Measurements from ENCODE around the gene GJB5. TPM values are rescaled to one million over a fixed set of nuclear protein-coding genes. Genes with fewer than 3 reads are reported as not detected.

GJB5 gene
- total and polyA plus RNA-seq, 8 donors: 0.37 to 23.9 TPM; not detected in 6

DNA sequence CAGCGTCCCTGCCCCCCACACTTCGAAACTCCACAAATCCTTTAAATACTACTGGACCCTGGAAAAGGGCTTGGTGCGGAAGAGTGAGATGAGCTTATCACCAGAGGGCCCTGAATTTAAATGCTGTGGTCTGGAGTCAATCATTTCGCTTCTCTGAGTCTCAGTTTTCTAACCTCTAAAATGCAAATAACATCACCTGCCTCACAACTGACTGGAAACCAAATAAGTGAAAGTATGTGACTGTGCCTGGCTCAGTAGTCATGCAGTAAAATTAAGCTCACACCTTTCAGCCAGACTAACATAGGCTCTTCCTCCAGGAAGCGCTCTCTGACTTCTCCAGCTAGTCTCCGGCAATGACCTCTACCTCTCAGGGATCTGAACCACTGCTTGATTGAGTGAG lies 42.1 kb downstream of the GJB5 start:
- WGBS, 5 donors: 83 to 89% (median 86%) methylated on average over 6 of the region's 6 CpGs
- TF ChIP-seq EP300 (IDR thresholded peaks at IDR 0.05) (no peak), POLR2A (IDR thresholded peaks at IDR 0.05) (no peak), POLR2AphosphoS5 (IDR thresholded peaks at IDR 0.05) (no peak)
- TF ChIP-seq, protein P1, sequence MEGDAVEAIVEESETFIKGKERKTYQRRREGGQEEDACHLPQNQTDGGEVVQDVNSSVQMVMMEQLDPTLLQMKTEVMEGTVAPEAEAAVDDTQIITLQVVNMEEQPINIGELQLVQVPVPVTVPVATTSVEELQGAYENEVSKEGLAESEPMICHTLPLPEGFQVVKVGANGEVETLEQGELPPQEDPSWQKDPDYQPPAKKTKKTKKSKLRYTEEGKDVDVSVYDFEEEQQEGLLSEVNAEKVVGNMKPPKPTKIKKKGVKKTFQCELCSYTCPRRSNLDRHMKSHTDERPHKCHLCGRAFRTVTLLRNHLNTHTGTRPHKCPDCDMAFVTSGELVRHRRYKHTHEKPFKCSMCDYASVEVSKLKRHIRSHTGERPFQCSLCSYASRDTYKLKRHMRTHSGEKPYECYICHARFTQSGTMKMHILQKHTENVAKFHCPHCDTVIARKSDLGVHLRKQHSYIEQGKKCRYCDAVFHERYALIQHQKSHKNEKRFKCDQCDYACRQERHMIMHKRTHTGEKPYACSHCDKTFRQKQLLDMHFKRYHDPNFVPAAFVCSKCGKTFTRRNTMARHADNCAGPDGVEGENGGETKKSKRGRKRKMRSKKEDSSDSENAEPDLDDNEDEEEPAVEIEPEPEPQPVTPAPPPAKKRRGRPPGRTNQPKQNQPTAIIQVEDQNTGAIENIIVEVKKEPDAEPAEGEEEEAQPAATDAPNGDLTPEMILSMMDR (IDR thresholded peaks at IDR 0.05): no peak
- peaks cover 6 to 32% (median 14%) of the 10 kb centered on the region in 3 donors for H3K27me3 ChIP-seq
- intact Hi-C loops (cut with DNase I; ENCODE audit: low total_unique reads): no loop called here
- H3K4me3 ChIP-seq: peak overlapping the region in 3 of 4 donors; percentile 6 to 16 (median 14)
- H3K4me1 ChIP-seq: peaks cover 9 to 16% (median 10%) of the 10 kb centered on the region in 4 donors
- no peak overlapping the region for H3K27ac ChIP-seq
- no peak for DNase-seq
- H3K9me3 ChIP-seq: no peaks in the 10 kb centered on the region
- H3K36me3 ChIP-seq: peaks cover 0 to 28% (median 5%) of the 10 kb centered on the region in 4 donors

GRCh38 chr1:34800214-34800613 lies 45.4 kb downstream of the GJB5 start:
- intact Hi-C loops (cut with DNase I; ENCODE audit: low total_unique reads): no loop called here
- no peak for DNase-seq
- Histone ChIP-seq H3K27ac (no peak overlapping the region), H3K9me3 (peaks cover 0 to 7% (median 0%) of the 10 kb centered on the region in 4 donors), H3K4me3 (no peak overlapping the region), H3K27me3 (peaks cover 0 to 3% (median 0%) of the 10 kb centered on the region in 3 donors), H3K4me1 (no peaks in the 10 kb centered on the region), H3K36me3 (peaks cover 0 to 13% (median 0%) of the 10 kb centered on the region in 4 donors)
- 62 to 97% (median 81%) methylated on average over 6 of the region's 6 CpGs for WGBS, 5 donors
- TF ChIP-seq POLR2AphosphoS5 (IDR thresholded peaks at IDR 0.05) (no peak), POLR2A (IDR thresholded peaks at IDR 0.05) (no peak), EP300 (IDR thresholded peaks at IDR 0.05) (no peak)
- TF ChIP-seq, protein P1 (IDR thresholded peaks at IDR 0.05): no peak

DNA sequence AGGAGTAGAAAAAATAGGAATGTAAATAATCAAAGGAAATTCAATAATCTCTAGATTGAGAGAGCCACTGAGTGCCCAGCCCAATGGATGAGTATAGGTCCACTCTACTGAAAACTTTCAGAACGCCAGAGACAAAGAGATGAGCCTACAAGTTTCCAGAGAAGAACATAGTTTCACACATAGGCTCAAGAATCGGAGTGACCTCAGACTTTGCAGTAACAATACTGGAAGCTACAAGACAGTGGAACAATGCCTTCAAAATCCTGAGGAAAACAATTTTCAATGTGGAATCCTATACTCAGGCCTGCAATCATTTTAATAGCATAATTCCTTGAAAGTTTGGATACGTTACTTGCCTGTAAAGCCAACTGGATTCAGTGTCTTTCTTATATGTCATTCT lies 48.9 kb downstream of the GJB5 start:
- intact Hi-C loops (cut with DNase I; ENCODE audit: low total_unique reads): no loop called here
- 94 to 99% (median 95%) methylated on average over 3 of the region's 3 CpGs for WGBS, 5 donors
- H3K36me3 ChIP-seq: no peaks in the 10 kb centered on the region
- H3K27ac ChIP-seq: no peak overlapping the region
- DNase-seq: no peak
- no peaks in the 10 kb centered on the region for H3K4me1 ChIP-seq
- peaks cover 0 to 7% (median 0%) of the 10 kb centered on the region in 4 donors for H3K9me3 ChIP-seq
- no peaks in the 10 kb centered on the region for H3K27me3 ChIP-seq
- no peak overlapping the region for H3K4me3 ChIP-seq
- TF ChIP-seq, protein P1 (IDR thresholded peaks at IDR 0.05): no peak
- TF ChIP-seq POLR2AphosphoS5 (IDR thresholded peaks at IDR 0.05) (no peak), EP300 (IDR thresholded peaks at IDR 0.05) (no peak), POLR2A (IDR thresholded peaks at IDR 0.05) (no peak)

GRCh38 chr1:34806396-34806795 lies 51.5 kb downstream of the GJB5 start:
- WGBS, 5 donors: 58 to 76% (median 73%) methylated on average over 3 of the region's 3 CpGs
- TF ChIP-seq POLR2A (IDR thresholded peaks at IDR 0.05) (no peak), EP300 (IDR thresholded peaks at IDR 0.05) (no peak), POLR2AphosphoS5 (IDR thresholded peaks at IDR 0.05) (no peak)
- TF ChIP-seq, protein P1 (IDR thresholded peaks at IDR 0.05): no peak
- intact Hi-C loops (cut with DNase I; ENCODE audit: low total_unique reads): no loop called here

More at GRCh38 chr1:34806396-34806795, 51.5 kb downstream of the GJB5 start:
- H3K4me1 ChIP-seq: no peaks in the 10 kb centered on the region
- H3K27me3 ChIP-seq: no peaks in the 10 kb centered on the region
- no peak for DNase-seq
- H3K4me3 ChIP-seq: no peak overlapping the region
- no peaks in the 10 kb centered on the region for H3K36me3 ChIP-seq
- peaks cover 0 to 7% (median 0%) of the 10 kb centered on the region in 4 donors for H3K9me3 ChIP-seq
- H3K27ac ChIP-seq: no peak overlapping the region

Other genes with a start within 250 kb of the GJB5 start
- under 1 TPM in 1 of 5 donors, not detected in 4; 0.18 TPM for gene GJB4, start 4.7 kb downstream of the GJB5 start, total RNA-seq
- 1 to 10 TPM in 1 of 3 donors, under 1 TPM in 1, not detected in 1; 0.06 to 1.2 TPM for gene GJB4, start 4.7 kb downstream of the GJB5 start, polyA plus RNA-seq
- gene GJB3, start 26.2 kb downstream of the GJB5 start, total RNA-seq: 1 to 10 TPM in 3 of 5 donors, under 1 TPM in 1, not detected in 1; 0.58 to 2.8 (median 1.8) TPM
- gene GJB3, start 26.2 kb downstream of the GJB5 start, polyA plus RNA-seq: 10 to 100 TPM in 1 of 3 donors, 1 to 10 TPM in 2; 1.8 to 32.3 (median 3.1) TPM
- 1 to 10 TPM in 3 of 5 donors, not detected in 2; 1.7 to 4.8 (median 2.3) TPM for gene GJA4, start 38.0 kb downstream of the GJB5 start, total RNA-seq
- gene GJA4, start 38.0 kb downstream of the GJB5 start, polyA plus RNA-seq: 1 to 10 TPM; 2.2 to 2.9 (median 2.6) TPM
- 10 to 100 TPM in 3 of 5 donors, 1 to 10 TPM in 1, under 1 TPM in 1; 0.58 to 22.8 (median 12.5) TPM for gene SMIM12, start 104.7 kb downstream of the GJB5 start, total RNA-seq
- 10 to 100 TPM; 22.9 to 28.9 (median 26.4) TPM for gene SMIM12, start 104.7 kb downstream of the GJB5 start, polyA plus RNA-seq
- gene DLGAP3, start 174.6 kb downstream of the GJB5 start, total RNA-seq: under 1 TPM in 2 of 5 donors, not detected in 3; 0.18 to 0.29 TPM
- under 1 TPM; 0.15 to 0.25 (median 0.15) TPM for gene DLGAP3, start 174.6 kb downstream of the GJB5 start, polyA plus RNA-seq
- 100 to 1,000 TPM in 1 of 5 donors, 10 to 100 TPM in 3, 1 to 10 TPM in 1; 2.0 to 131 (median 17.6) TPM for gene TMEM35B, start 230.3 kb downstream of the GJB5 start, total RNA-seq
- gene TMEM35B, start 230.3 kb downstream of the GJB5 start, polyA plus RNA-seq: 10 to 100 TPM; 12.5 to 31.1 (median 15.1) TPM